Activated T-helper 1 cell treated with Interleukin-2 at 50 U/mL for 16 hours (primary cell): ENCODE data around the gene ERGIC1.

Source experiments
- DNase-seq: peaks from one replicate; pipeline ENCODE4 v3.0.0-alpha.2; 2020; ENCODE audit warnings: low read depth

Gene ERGIC1

DNA sequence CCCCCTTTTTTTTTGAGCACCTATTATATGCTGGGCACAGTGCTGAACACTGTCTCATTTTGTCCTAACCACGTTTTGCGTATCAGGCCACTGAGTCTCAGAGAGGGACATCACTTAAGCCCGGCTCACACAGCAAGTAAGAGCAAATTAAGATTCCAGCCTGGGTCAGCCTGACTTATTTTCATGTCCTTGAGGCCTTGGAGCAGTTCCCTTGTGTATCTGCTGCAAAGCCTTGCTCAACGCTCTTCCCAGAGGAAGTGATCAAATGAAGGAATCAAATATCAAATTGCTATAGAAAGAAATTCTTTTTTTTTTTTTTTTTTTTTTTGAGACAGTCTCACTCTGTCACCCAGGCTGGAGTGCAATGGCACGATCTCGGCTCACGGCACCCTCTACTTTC lies 30.7 kb downstream of the ERGIC1 start:
- no peak for DNase-seq

GRCh38 chr5:172866378-172866777 lies 32.3 kb downstream of the ERGIC1 start:
- DNase-seq, result no peak

GRCh38 chr5:172866802-172867748 lies 33.0 kb downstream of the ERGIC1 start:
- DNase-seq, result no peak

GRCh38 chr5:172867761-172868435 lies 33.8 kb downstream of the ERGIC1 start:
- DNase-seq, result no peak

DNA sequence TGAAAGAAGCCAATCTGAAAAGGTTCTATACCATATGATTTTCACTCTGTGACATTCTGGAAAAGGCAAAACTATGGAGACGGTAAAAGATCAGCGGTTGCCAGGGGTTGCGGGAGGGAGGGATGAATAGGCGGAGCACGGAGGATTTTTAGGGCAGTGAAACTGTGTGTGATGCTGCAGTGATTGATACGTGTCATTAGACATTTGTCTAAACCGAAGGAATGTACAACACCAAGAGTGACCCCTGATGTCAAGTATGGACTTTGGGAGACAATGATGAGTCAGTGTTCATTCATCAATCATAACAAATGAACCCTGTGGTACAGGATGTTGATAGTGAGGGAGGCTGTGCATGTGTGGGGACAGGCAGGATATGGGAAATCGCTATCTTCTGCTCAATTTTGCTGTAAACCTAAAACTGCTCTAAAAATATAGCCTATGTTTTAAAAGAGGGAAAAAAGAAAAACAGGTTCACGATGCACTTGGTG lies 34.4 kb downstream of the ERGIC1 start:
- no peak for DNase-seq

GRCh38 chr5:172868924-172869591 lies 35.0 kb downstream of the ERGIC1 start:
- DNase-seq, result no peak

GRCh38 chr5:172869691-172870090 lies 35.6 kb downstream of the ERGIC1 start:
- no peak for DNase-seq

DNA sequence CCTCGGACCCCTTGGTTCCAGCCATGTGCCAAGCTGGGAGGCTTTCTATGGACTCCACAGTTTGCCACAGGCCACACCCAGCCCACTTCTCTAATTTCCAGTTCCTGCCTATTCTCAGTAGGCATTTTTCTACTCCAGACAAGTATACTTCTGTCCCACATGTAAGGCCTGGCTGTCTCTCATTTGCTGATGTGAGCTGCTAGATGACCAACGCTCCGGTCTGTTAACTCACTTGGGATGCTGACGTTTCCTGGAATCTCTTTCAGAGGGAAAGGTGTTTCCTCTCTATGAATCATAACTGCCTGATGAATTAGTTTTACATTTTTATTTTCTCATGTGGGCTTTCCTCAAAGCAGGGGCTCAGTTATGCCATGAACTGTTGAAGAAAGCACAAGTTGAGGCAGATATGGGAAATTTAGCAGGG lies 36.3 kb downstream of the ERGIC1 start:
- no peak for DNase-seq

GRCh38 chr5:172870715-172871461 lies 36.8 kb downstream of the ERGIC1 start:
- DNase-seq, result no peak

DNA sequence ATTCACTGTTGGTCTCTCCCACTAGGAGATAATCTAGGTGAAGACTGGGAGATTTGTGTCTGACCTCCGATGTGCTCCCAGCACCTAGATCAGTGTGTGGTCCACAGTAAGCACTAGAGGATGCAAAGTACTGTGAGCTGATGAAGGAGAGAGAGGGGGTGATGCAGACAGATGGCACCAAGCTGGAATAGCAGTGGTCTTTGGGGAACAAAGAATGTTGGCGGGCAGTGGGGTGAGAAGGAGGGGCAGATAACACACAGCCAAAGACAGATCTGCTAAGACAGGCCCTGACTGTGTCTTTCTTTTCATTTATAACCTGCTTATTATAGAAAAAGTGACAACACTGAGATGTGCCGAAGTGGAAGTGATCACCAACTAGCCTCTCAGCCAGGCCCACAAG lies 37.5 kb downstream of the ERGIC1 start:
- DNase-seq, result no peak

DNA sequence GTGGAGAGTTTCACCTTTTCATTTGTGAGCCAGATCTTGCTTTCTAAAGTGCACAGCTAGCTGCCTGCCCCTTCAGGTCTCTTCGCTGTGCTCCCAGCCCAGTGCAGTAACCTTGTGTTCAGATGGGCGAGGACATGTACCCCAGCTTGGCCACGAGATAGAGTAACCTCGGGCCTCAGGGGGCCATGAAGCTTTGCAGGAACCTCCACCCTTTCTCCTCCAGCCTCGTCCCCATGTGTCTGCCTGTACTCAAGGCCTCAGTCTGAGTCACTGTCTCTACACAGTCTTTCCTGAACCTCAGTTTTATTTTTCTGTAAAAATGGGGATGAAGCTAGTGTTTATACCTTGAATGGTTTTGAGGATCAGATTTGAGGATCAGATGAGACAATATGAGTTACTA lies 37.9 kb downstream of the ERGIC1 start:
- DNase-seq, result no peak

GRCh38 chr5:172872997-172873491 lies 39.0 kb downstream of the ERGIC1 start:
- no peak for DNase-seq

- no peak for DNase-seq
Measured at GRCh38 chr5:172873513-172873912, 39.5 kb downstream of the ERGIC1 start.

- DNase-seq, result no peak
Measured at GRCh38 chr5:172874647-172875504, 40.8 kb downstream of the ERGIC1 start.

DNA sequence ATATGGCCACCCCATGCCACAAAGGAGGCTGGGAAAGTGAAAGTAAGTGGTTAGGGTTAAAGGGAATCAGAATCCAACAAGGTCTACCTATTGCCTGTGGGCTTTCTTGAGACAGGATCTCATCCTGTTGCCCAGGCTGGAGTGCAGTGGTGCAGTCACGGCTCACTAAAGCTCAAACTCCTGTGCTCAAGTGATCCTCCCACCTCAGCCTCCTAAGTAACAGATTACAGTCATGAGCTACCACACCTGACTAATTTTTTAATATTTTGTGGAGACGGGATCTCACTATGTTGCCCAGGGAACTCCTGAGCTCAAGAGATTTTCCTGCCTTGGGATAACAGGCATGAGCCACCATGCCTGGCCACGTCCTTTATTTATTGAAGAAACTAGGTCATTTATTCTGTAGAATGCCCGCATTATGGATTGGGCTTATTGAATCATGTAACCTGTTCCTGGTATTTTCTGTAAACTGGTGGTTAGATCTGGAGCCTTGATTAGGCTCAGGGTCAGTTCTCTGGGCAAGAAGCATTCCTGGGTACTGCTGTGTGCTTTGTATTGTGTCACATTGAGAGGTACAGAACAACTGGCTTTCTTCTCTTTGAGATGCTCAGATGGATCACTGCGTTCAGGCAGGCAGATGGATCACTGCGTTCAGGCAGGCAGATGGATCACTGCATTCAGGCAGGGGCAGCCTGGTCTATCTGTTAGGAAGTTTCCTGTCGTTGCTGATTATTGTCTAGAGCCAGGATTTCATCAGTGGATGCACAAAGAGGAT lies 41.6 kb downstream of the ERGIC1 start:
- no peak for DNase-seq

DNA sequence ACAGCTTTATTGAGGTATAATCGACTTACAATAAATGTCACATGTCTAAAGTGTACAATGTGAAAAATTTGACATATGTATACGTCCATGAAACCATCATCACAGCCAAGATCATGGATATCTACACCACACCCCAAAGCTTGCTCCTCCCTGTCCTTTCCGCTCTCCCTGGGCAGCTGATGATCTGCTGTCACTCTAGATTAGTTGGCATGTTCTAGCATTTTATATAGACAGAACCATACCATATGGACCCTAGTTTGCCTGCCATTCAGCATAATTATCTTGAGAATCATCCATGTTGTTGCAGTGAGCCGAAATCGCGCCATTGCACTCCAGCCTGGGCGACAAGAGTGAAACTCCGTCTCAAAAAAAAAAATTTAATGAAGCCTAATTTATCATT lies 42.5 kb downstream of the ERGIC1 start:
- no peak for DNase-seq

GRCh38 chr5:172877466-172878260 lies 43.6 kb downstream of the ERGIC1 start:
- DNase-seq, result no peak

DNA sequence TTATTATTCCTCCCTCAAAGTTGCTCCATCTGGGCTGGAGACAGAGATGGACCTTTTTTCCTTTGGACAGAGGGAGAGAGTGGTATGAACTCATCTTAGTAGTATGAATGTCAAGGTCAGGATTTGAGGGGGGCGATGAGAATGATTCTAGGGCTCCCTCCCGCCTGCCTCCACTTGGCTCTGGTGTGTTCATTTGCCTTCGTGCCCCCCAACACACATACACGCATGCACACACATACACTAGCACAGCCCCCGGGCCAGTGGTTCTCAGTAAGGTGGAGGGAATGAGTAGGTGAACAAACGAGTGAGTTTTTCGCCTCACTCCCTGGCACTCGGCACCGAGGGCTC lies 44.5 kb downstream of the ERGIC1 start:
- no peak for DNase-seq
